Breast epithelium (tissue), 4 donors: Measurements from ENCODE around the gene PPP6R3. TPM values are rescaled to one million over a fixed set of nuclear protein-coding genes. Genes with fewer than 3 reads are reported as not detected.
A peak's percentile ranks its signal among the peaks of the same experiment; 100 is the strongest.

ENCODE experiments used
- DNase-seq, 2 donors: peaks; one replicate each; pipeline ENCODE4 v3.0.0-alpha.2; 2019; ENCODE audit warnings: low spot score in 2 of 2
- H3K27ac ChIP-seq, 2 donors: fragments of 200-600 bp; sonication (generic) in 1 of 2; one replicate each; pipeline ENCODE4 v1.5.1; 2016 to 2019; ENCODE audit warnings: mild to moderate bottlenecking in 1 of 2
- H3K27me3 ChIP-seq, 2 donors: fragments of 200-600 bp; sonication (generic) in 1 of 2; one replicate each; pipeline versions ENCODE4 v1.5.1 to v1.6.0; 2017 to 2019; ENCODE audit warnings: control low read depth in 1 of 2, mild to moderate bottlenecking in 1 of 2
- H3K36me3 ChIP-seq: fragments of 200-600 bp; one replicate; pipeline ENCODE4 v1.5.1; 2019
- H3K4me1 ChIP-seq, 2 donors: fragments of 200-600 bp; sonication (generic); one replicate each; pipeline ENCODE4 v1.5.1; 2016 to 2019; ENCODE audit warnings: control low read depth in 1 of 2
- H3K4me3 ChIP-seq, 3 donors: fragments of 200-600 bp; sonication (generic); 1 replicate in 2 of 3; 2 replicates in 1 of 3; pipeline ENCODE4 v1.5.1; 2016 to 2019; ENCODE audit warnings: mild to moderate bottlenecking in 3 of 3, moderate library complexity in 2 of 3
- H3K9me3 ChIP-seq, 2 donors: fragments of 200-600 bp; sonication (generic) in 1 of 2; one replicate each; pipeline ENCODE4 v1.5.1; 2016 to 2019; ENCODE audit warnings: control low read depth in 1 of 2
- CTCF ChIP-seq, 3 donors: fragments of 450-650 bp; IDR thresholded peaks; one replicate each; pipeline ENCODE4 v1.5.1; 2016 to 2017; ENCODE audit warnings: antibody characterized with exemption in 3 of 3, mild to moderate bottlenecking in 3 of 3, moderate library complexity in 3 of 3
- POLR2A ChIP-seq: fragments of 450-650 bp; IDR thresholded peaks from one replicate; pipeline ENCODE4 v1.6.1; 2016; ENCODE audit warnings: antibody characterized with exemption, mild to moderate bottlenecking, moderate library complexity
- POLR2AphosphoS5 ChIP-seq, 3 donors: sonication (generic); formaldehyde crosslinking; IDR thresholded peaks; one replicate each; pipeline ENCODE4 v1.6.1; 2017; ENCODE audit warnings: antibody characterized with exemption in 3 of 3
- intact Hi-C: fragments of 100-400 bp; cut with DNase I; formaldehyde crosslinking; loops from one replicate; pipeline ENCODE4 v1.15.1; 2023; ENCODE audit warnings: low total_unique reads
- total RNA-seq, 3 donors: library from RNA; depleted of rRNA; stranded (reverse); fragments of >200 nt; gene quantifications; one replicate each; pipeline ENCODE4 v1.1.0, GENCODE V29; 2016

The PPP6R3 gene
- total RNA-seq, 3 donors from 2014 or later: 113 to 227 (median 183) TPM

GRCh38 chr11:68498321-68498720 lies 37.8 kb downstream of the PPP6R3 start:
- Histone ChIP-seq H3K27ac (no peak overlapping the region), H3K27me3 (no peaks in the 10 kb centered on the region), H3K9me3 (no peaks in the 10 kb centered on the region), H3K4me1 (peaks cover 0 to 17% of the 10 kb centered on the region in 2 donors), H3K4me3 (no peak overlapping the region), H3K36me3 (no peaks in the 10 kb centered on the region)
- DNase-seq: no peak
- TF ChIP-seq POLR2A (no peak), CTCF (IDR thresholded peaks at IDR 0.05) (no peak)
- intact Hi-C loops: no loop called here

- Histone ChIP-seq H3K4me3 (no peak overlapping the region), H3K27ac (no peak overlapping the region), H3K36me3 (no peaks in the 10 kb centered on the region), H3K27me3 (no peaks in the 10 kb centered on the region), H3K4me1 (peaks cover 0 to 19% of the 10 kb centered on the region in 2 donors), H3K9me3 (no peaks in the 10 kb centered on the region)
- intact Hi-C loops: no loop called here
- no peak for DNase-seq
- no peak for TF ChIP-seq POLR2A
- TF ChIP-seq CTCF (IDR thresholded peaks at IDR 0.05): no peak
- TF ChIP-seq POLR2AphosphoS5 (IDR thresholded peaks at IDR 0.05): no peak
These were observed 38.6 kb downstream of the PPP6R3 start for GRCh38 chr11:68498903-68499883.

- Histone ChIP-seq H3K4me3 (no peak overlapping the region), H3K27me3 (no peaks in the 10 kb centered on the region), H3K4me1 (peaks cover 0 to 19% of the 10 kb centered on the region in 2 donors), H3K36me3 (no peaks in the 10 kb centered on the region), H3K9me3 (no peaks in the 10 kb centered on the region), H3K27ac (no peak overlapping the region)
- TF ChIP-seq POLR2A (no peak), POLR2AphosphoS5 (IDR thresholded peaks at IDR 0.05) (no peak), CTCF (IDR thresholded peaks at IDR 0.05) (no peak)
- no peak for DNase-seq
- intact Hi-C loops: no loop called here
These were observed 39.7 kb downstream of the PPP6R3 start for GRCh38 chr11:68500206-68500605.

GRCh38 chr11:68501813-68502212 lies 41.3 kb downstream of the PPP6R3 start:
- no peak overlapping the region for H3K4me3 ChIP-seq
- intact Hi-C loops: no loop called here
- no peaks in the 10 kb centered on the region for H3K9me3 ChIP-seq
- no peak for DNase-seq
- no peaks in the 10 kb centered on the region for H3K27me3 ChIP-seq
- no peak overlapping the region for H3K27ac ChIP-seq
- TF ChIP-seq CTCF (IDR thresholded peaks at IDR 0.05): no peak
- TF ChIP-seq POLR2AphosphoS5 (IDR thresholded peaks at IDR 0.05): no peak
- TF ChIP-seq POLR2A: no peak
- H3K4me1 ChIP-seq: peaks cover 0 to 19% of the 10 kb centered on the region in 2 donors
- no peaks in the 10 kb centered on the region for H3K36me3 ChIP-seq

- intact Hi-C loops: no loop called here
- DNase-seq: no peak
- H3K4me3 ChIP-seq: peak overlapping the region in 1 of 3 donors; percentile 12
- peak overlapping the region in 1 of 2 donors; percentile 56 for H3K27ac ChIP-seq
- H3K36me3 ChIP-seq: no peaks in the 10 kb centered on the region
- H3K4me1 ChIP-seq: peaks cover 0 to 15% of the 10 kb centered on the region in 2 donors
- H3K9me3 ChIP-seq: no peaks in the 10 kb centered on the region
- no peaks in the 10 kb centered on the region for H3K27me3 ChIP-seq
- TF ChIP-seq POLR2A (no peak), CTCF (IDR thresholded peaks at IDR 0.05) (no peak), POLR2AphosphoS5 (IDR thresholded peaks at IDR 0.05) (no peak)
These were observed 42.7 kb downstream of the PPP6R3 start for GRCh38 chr11:68503251-68503687.
